GM18508 (cell line): Measurements from ENCODE around the gene ZNF331.

Experiments
- ATAC-seq: cut with Tn5 transposase; IDR thresholded peaks from one replicate; pipeline ENCODE4 v1.9.1; 2021; ENCODE audit warnings: moderate number of reproducible peaks; ENCODE audit not compliant: insufficient read depth, unreplicated experiment

The ZNF331 gene

GRCh38 chr19:53621885-53622740, 84.2 kb downstream of the ZNF331 start:
- no peak for ATAC-seq

GRCh38 chr19:53624771-53625545, 87.0 kb downstream of the ZNF331 start:
- ATAC-seq: no peak

GRCh38 chr19:53626486-53626885, 88.5 kb downstream of the ZNF331 start:
- no peak for ATAC-seq

GRCh38 chr19:53626976-53627375, 89.0 kb downstream of the ZNF331 start:
- no peak for ATAC-seq
